Large intestine (tissue), 12 donors: ENCODE results near the gene HOXB5. TPM values are rescaled to one million over a fixed set of nuclear protein-coding genes. Genes with fewer than 3 reads are reported as not detected.

Source experiments
- DNase-seq, 2 donors: peaks; one replicate each; pipeline versions ENCODE4 v3.0.0 to v3.0.0-alpha.2; 2013
- H3K27ac ChIP-seq: one replicate; pipeline ENCODE4 v1.5.1; 2013; ENCODE audit warnings: low read length
- H3K27me3 ChIP-seq: 2 replicates; pipeline ENCODE4 v1.6.1; 2013; ENCODE audit warnings: low read length; ENCODE audit not compliant: control insufficient read depth, insufficient read depth
- H3K36me3 ChIP-seq: 2 replicates; pipeline ENCODE4 v1.6.1; 2013; ENCODE audit warnings: low read length; ENCODE audit not compliant: control insufficient read depth, insufficient read depth
- H3K4me1 ChIP-seq: one replicate; pipeline ENCODE4 v1.6.1; 2013; ENCODE audit warnings: low read length; ENCODE audit not compliant: control insufficient read depth, insufficient read depth
- H3K4me3 ChIP-seq: one replicate; pipeline ENCODE4 v1.5.1; 2013; ENCODE audit warnings: low read length
- H3K9me3 ChIP-seq: one replicate; pipeline ENCODE4 v1.6.1; 2013; ENCODE audit warnings: mild to moderate bottlenecking, low read depth, low read length, moderate library complexity; ENCODE audit not compliant: control insufficient read depth
- WGBS: methylation state at CpG from one replicate; pipeline ENCODE4 v1.1.5; 2013; ENCODE audit warnings: low lambda C conversion rate; ENCODE audit not compliant: insufficient coverage; 5-methylcytosine and 5-hydroxymethylcytosine counted together
- long read RNA-seq, 11 donors: transcript quantifications; one replicate each; lab custom pipeline, GENCODE V29; 2026
- polyA plus RNA-seq: library from polyadenylated mRNA; unstranded; fragments of 120-200 nt; gene quantifications from one replicate; pipeline ENCODE4 v1.2.1, GENCODE V29; 2013

Gene HOXB5
- polyA plus RNA-seq, result 25.7 TPM
- long read RNA-seq, donor 1, transcript HOXB5-201 (2 exons, 2,041 nt), result major isoform, 12 of 12 reads
- long read RNA-seq, donor 1, partial matches to known transcripts, result 0 of 12 reads
- long read RNA-seq, donor 1, other reads (novel, unspliced or antisense), result 0 of 12 reads
- long read RNA-seq, donor 2, transcript HOXB5-201 (2 exons, 2,041 nt), result major isoform, 20 of 20 reads
- long read RNA-seq, donor 2, partial matches to known transcripts, result 0 of 20 reads
- long read RNA-seq, donor 2, other reads (novel, unspliced or antisense), result 0 of 20 reads
- long read RNA-seq, donor 3, result 0 reads
- long read RNA-seq, donor 4, partial matches to known transcripts, result 0 of 1 reads
- long read RNA-seq, donor 4, other reads (novel, unspliced or antisense), result 0 of 1 reads
- long read RNA-seq, donor 5, transcript HOXB5-201 (2 exons, 2,041 nt), result major isoform, 26 of 26 reads
- long read RNA-seq, donor 5, partial matches to known transcripts, result 0 of 26 reads
- long read RNA-seq, donor 5, other reads (novel, unspliced or antisense), result 0 of 26 reads
- long read RNA-seq, donor 6, transcript HOXB5-201 (2 exons, 2,041 nt), result major isoform, 18 of 18 reads
- long read RNA-seq, donor 6, partial matches to known transcripts, result 0 of 18 reads
- long read RNA-seq, donor 6, other reads (novel, unspliced or antisense), result 0 of 18 reads
- long read RNA-seq, donor 7, transcript HOXB5-201 (2 exons, 2,041 nt), result major isoform, 16 of 16 reads
- long read RNA-seq, donor 7, partial matches to known transcripts, result 0 of 16 reads
- long read RNA-seq, donor 7, other reads (novel, unspliced or antisense), result 0 of 16 reads
- long read RNA-seq, donor 8, transcript HOXB5-201 (2 exons, 2,041 nt), result major isoform, 9 of 9 reads
- long read RNA-seq, donor 8, partial matches to known transcripts, result 0 of 9 reads
- long read RNA-seq, donor 8, other reads (novel, unspliced or antisense), result 0 of 9 reads
- long read RNA-seq, donor 9, transcript HOXB5-201 (2 exons, 2,041 nt), result major isoform, 12 of 12 reads
- long read RNA-seq, donor 9, partial matches to known transcripts, result 0 of 12 reads
- long read RNA-seq, donor 9, other reads (novel, unspliced or antisense), result 0 of 12 reads
- long read RNA-seq, donor 10, transcript HOXB5-201 (2 exons, 2,041 nt), result major isoform, 7 of 7 reads
- long read RNA-seq, donor 10, partial matches to known transcripts, result 0 of 7 reads
- long read RNA-seq, donor 10, other reads (novel, unspliced or antisense), result 0 of 7 reads
- long read RNA-seq, donor 11, transcript HOXB5-201 (2 exons, 2,041 nt), result major isoform, 8 of 8 reads
- long read RNA-seq, donor 11, partial matches to known transcripts, result 0 of 8 reads
- long read RNA-seq, donor 11, other reads (novel, unspliced or antisense), result 0 of 8 reads

- H3K4me1 ChIP-seq, result peaks cover 27% of the 10 kb centered on the region
- H3K27ac ChIP-seq, result peak within 1 kb of the TSS; percentile 85
- peak in 1 of 2 donors; percentile 10 for DNase-seq
- WGBS, result no CpG with 5 or more reads among the region's 50 CpGs
- H3K36me3 ChIP-seq, result peaks cover 12% of the 10 kb centered on the region
- H3K9me3 ChIP-seq, result peaks cover 19% of the 10 kb centered on the region
- H3K4me3 ChIP-seq, result peak within 1 kb of the TSS; percentile 45
- peaks cover 99% of the 10 kb centered on the region for H3K27me3 ChIP-seq
Observed at GRCh38 chr17:48593126-48593829, at the start of gene HOXB5. Gene HOXB5, minus strand, starts transcription at chr17:48593779. Its CDS starts 97 bp downstream, at chr17:48593682.

- Histone ChIP-seq H3K27me3 (peaks cover 100% of the 10 kb centered on the region), H3K36me3 (no peaks in the 10 kb centered on the region), H3K27ac (no peak overlapping the region), H3K4me1 (peaks cover 16% of the 10 kb centered on the region), H3K4me3 (no peak overlapping the region), H3K9me3 (peaks cover 21% of the 10 kb centered on the region)
- DNase-seq, result no peak
- WGBS, result no CpG with 5 or more reads among the region's 23 CpGs
Observed at GRCh38 chr17:48642843-48643696, 49.5 kb upstream of the HOXB5 start.

GRCh38 chr17:48642059-48642842 lies 48.7 kb upstream of the HOXB5 start:
- Histone ChIP-seq H3K4me1 (peaks cover 11% of the 10 kb centered on the region), H3K27ac (no peak overlapping the region), H3K9me3 (peaks cover 21% of the 10 kb centered on the region), H3K36me3 (no peaks in the 10 kb centered on the region), H3K4me3 (no peak overlapping the region), H3K27me3 (peaks cover 100% of the 10 kb centered on the region)
- DNase-seq, result no peak
- no CpG with 5 or more reads among the region's 58 CpGs for WGBS

GRCh38 chr17:48641541-48642058 lies 48.0 kb upstream of the HOXB5 start:
- WGBS, result 0% methylated on average over 1 of the region's 29 CpGs
- Histone ChIP-seq H3K27me3 (peaks cover 100% of the 10 kb centered on the region), H3K36me3 (no peaks in the 10 kb centered on the region), H3K4me1 (peaks cover 10% of the 10 kb centered on the region), H3K27ac (no peak overlapping the region), H3K4me3 (no peak overlapping the region), H3K9me3 (peaks cover 20% of the 10 kb centered on the region)
- no peak for DNase-seq

GRCh38 chr17:48640858-48641180 lies 47.2 kb upstream of the HOXB5 start:
- Histone ChIP-seq H3K27ac (no peak overlapping the region), H3K9me3 (peaks cover 13% of the 10 kb centered on the region), H3K4me1 (peaks cover 2% of the 10 kb centered on the region), H3K27me3 (peaks cover 100% of the 10 kb centered on the region), H3K36me3 (no peaks in the 10 kb centered on the region), H3K4me3 (no peak overlapping the region)
- DNase-seq, result no peak
- no CpG with 5 or more reads among the region's 1 CpG for WGBS

GRCh38 chr17:48639982-48640857 lies 46.6 kb upstream of the HOXB5 start:
- peaks cover 3% of the 10 kb centered on the region for H3K4me1 ChIP-seq
- H3K27me3 ChIP-seq, result peaks cover 100% of the 10 kb centered on the region
- H3K4me3 ChIP-seq, result no peak overlapping the region
- no peak for DNase-seq
- H3K36me3 ChIP-seq, result no peaks in the 10 kb centered on the region
- WGBS, result no CpG with 5 or more reads among the region's 6 CpGs
- no peak overlapping the region for H3K27ac ChIP-seq
- peaks cover 13% of the 10 kb centered on the region for H3K9me3 ChIP-seq

GRCh38 chr17:48639136-48639535 lies 45.6 kb upstream of the HOXB5 start:
- Histone ChIP-seq H3K27me3 (peaks cover 100% of the 10 kb centered on the region), H3K4me1 (peaks cover 14% of the 10 kb centered on the region), H3K27ac (no peak overlapping the region), H3K4me3 (no peak overlapping the region), H3K9me3 (peaks cover 13% of the 10 kb centered on the region), H3K36me3 (no peaks in the 10 kb centered on the region)
- WGBS, result no CpG with 5 or more reads among the region's 5 CpGs
- DNase-seq, result no peak
